GM18520 (cell line): ENCODE measurements around the gene METTL26.
A peak's percentile ranks its signal among the peaks of the same experiment; 100 is the strongest.

Experiments
- ATAC-seq: cut with Tn5 transposase; IDR thresholded peaks from one replicate; pipeline ENCODE4 v1.9.1; 2021; ENCODE audit not compliant: unreplicated experiment

Gene METTL26

GRCh38 chr16:636206-637080 is at the start of gene METTL26:
Gene METTL26 (minus strand): TSS chr16:636305. CDS start chr16:636290, 15 bp downstream.
- peak; percentile 71 for ATAC-seq

GRCh38 chr16:684961-685696 is 49.0 kb upstream of the METTL26 start:
- no peak for ATAC-seq

GRCh38 chr16:684071-684794 is 48.1 kb upstream of the METTL26 start, which contains the start of gene JMJD8:
Gene JMJD8 (minus strand): TSS chr16:684334. CDS start chr16:684319, 15 bp downstream.
- ATAC-seq: peak; percentile 70

GRCh38 chr16:683396-684070 is 47.4 kb upstream of the METTL26 start:
- ATAC-seq: no peak

GRCh38 chr16:682493-683395 is 46.6 kb upstream of the METTL26 start:
- no peak for ATAC-seq

GRCh38 chr16:681746-682427 is 45.8 kb upstream of the METTL26 start:
- ATAC-seq: no peak

GRCh38 chr16:680967-681745 is 45.1 kb upstream of the METTL26 start:
- ATAC-seq: no peak

GRCh38 chr16:680625-680945 is 44.5 kb upstream of the METTL26 start:
- no peak for ATAC-seq

GRCh38 chr16:679814-680624 is 43.9 kb upstream of the METTL26 start, which contains the start of gene STUB1:
Gene STUB1 (plus strand): TSS chr16:680410. CDS start chr16:680526, 116 bp downstream.
- no peak for ATAC-seq

GRCh38 chr16:678858-679813 is 43.0 kb upstream of the METTL26 start:
- ATAC-seq: no peak

GRCh38 chr16:678209-678857 is 42.2 kb upstream of the METTL26 start:
- ATAC-seq: no peak

GRCh38 chr16:677316-678190 is 41.4 kb upstream of the METTL26 start:
- ATAC-seq: no peak

GRCh38 chr16:676913-677312 is 40.8 kb upstream of the METTL26 start:
- ATAC-seq: no peak

GRCh38 chr16:676565-676902 is 40.4 kb upstream of the METTL26 start:
- no peak for ATAC-seq

- ATAC-seq: no peak
These were observed 39.9 kb upstream of the METTL26 start for GRCh38 chr16:675884-676564.
